Activated CD8-positive, alpha-beta memory T cell treated with anti-CD3 and anti-CD28 coated beads for 1 hour (primary cell): ENCODE results near the gene MAGI1.
"Not testable (repeated sequence)": the region's sequence is repeated elsewhere in the genome, so short reads cannot be mapped to it uniquely, and the experiment has no call there.

Source experiments
- DNase-seq, 2 donors: peaks; one replicate each; pipeline ENCODE4 v3.0.0-alpha.2; 2020; ENCODE audit warnings: low read depth in 1 of 2; ENCODE audit errors: extremely low read depth in 1 of 2

The MAGI1 gene

DNA sequence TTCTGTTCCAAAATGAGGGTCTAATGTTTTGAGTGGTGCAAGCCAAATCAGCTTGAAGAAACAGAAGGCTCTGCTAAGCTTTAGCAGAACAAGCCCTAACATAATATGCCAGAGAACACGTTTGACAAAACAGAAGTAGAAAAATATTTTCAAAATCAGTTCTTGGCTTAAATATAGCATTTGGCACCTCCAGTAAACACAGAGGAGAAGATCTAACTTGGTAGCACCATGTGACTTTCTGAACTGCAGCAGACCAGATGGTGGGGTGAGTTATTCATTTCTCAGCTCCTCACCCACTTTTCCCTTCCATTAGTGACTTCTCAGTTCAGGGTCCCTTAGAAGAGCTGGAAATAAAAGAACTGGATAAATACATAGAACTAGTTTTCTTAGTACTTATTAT is 395.8 kb downstream of the MAGI1 start:
- no peak for DNase-seq

DNA sequence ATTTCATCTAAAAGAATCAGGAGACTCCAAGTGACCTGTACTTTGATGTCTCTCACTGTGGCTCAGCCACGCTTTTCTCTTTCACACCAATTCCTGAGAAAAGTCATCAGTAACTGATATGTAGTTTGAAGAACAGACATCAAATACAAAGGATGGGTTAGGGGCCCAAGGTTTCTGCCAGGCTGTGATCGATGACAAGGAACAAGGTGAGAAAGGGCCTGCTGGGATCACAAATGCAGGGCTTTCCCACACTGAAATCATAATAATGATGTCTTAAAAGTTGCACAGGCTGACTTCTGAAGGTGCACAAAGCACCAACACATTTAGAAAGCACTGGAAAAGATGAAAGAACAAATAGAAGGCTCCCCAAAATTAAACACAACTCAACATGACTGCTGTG is 396.9 kb downstream of the MAGI1 start:
- no peak for DNase-seq

DNA sequence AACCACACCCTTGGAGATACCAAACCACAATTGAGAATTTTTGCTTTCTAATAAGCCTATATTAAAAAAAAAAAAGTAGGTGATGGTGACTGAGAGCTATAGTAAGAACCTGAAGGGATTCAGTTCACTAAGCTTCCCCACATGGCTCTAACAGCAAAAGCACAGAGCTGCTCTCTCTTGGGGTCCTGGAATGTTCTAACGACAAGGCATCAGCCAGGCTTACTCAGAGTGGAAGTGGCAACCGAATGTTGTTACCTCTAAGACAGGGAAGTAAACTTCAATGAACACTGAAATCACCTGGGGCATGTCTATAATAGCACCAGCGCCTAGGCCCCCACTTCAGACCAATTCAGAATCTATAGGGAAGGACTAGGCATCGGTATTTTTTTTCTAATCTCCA is 397.7 kb downstream of the MAGI1 start:
- DNase-seq, result no peak

DNA sequence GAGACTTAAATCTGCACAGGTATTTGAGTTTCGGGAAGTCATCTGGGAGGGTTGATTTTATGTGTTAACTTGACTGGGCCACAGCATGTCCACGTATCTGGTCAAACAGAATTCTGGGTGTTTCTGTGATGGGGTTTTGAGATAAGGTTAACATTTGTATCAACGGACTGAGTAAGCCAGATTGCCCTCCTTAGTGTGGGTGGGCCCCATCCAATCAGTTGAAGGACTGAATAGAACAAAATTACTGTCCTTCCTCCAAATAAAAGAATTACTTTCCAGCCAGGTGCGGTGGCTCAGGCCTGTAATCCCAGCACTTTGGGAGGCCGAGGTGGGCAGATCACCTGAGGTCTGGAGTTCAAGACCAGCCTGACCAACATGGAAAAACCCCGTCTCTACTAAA is 399.3 kb downstream of the MAGI1 start:
- no peak for DNase-seq

DNA sequence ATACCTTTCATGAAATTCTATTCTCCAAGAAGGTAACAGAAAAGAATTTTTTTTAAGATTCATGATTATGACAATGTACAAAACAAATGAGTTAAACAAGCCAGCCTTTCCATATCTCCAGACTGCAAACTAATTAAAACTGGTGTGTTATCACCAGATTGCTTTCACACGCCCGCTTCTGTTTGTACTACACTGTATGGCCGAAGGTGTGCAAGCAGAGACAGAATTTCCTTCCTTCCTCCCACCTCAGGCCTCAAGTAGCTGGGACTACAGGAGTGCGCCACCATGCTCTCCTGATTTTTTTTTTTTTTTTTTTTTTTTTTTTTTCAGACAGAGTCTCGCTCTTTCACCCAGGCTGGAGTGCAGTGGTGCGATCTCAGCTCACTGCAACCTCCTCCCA is 400.4 kb downstream of the MAGI1 start:
- DNase-seq, result no peak

DNA sequence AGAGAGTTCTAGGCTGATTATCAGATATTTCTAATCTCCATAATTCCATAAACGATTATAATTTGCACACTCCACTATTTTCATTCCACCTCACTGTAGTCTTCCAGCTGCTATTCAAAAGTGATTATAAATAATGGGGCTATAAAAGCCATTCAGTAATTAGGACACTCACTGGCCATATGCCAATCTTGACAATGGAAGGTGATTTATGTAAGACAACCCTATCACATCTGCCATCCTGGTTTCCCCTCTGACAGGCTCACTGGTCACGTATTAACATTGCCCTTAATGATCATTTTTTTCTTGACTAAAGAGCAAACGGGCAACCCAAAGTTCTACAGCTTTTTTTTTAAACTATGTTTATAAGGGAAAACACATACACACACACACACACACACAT is 402.4 kb downstream of the MAGI1 start:
- no peak for DNase-seq

DNA sequence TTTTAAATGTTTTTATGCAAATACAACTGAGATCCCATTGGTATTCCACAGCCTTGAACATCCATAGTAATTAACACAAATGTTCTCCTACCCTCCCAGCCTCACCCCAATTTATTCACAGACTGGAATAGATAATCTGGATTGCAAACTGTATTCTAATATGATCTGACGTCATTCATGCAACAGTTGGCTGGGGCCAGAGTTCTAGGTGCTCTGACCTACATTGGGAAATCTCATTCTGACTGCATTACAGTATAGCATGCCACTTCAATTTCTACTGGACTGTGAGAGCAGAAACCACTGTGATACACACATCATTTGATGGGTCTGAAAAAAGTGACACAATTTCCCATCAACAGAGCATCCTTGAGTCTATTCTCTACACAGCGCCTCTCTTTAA is 403.1 kb downstream of the MAGI1 start:
- no peak for DNase-seq

DNA sequence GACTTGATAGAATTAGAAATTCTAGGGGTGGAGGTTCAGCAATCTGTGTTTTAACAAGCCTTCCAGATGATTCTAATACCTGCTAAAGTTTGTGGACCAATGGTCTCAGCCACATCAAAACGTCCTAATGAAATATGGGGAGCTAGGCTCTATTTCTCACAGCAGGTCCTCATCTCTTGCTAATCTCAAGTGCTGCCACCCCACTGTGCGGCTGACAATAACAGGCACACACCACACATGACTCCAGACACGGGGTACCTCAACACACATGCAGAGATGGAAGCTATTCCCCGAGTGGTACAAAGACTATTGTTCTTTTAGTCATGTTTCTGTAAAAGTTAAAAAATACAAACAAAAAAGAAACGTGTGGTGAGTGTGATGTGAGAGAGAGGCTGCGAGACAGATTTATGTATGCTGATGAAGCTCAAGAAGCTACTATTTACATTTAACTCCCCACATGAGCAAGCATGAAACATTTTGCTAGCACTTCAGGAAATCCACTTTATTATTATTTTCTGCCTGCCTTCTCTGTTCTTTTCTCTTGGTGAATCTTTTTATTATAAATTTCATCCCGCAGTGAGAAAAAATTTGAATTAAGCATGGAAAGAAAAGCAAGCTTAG is 405.6 kb downstream of the MAGI1 start:
- DNase-seq, result no peak

DNA sequence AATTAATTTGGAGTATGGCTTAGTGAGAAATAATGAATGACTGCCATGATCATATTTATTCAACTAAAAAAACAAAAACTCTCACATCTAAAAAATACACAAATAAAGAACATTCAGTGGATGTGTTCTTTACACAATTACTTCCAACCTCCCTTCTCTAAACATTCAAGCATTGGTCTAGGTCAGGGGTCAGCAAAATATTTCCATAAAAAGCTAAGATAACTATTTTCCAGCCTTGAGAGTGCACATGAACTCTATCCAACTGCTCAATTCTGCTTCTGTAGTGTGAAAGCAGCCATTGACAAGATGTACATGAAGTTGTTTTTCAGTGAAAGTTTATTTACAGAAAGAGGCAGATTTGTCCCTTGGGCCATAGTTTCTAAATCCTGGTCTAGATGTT is 406.3 kb downstream of the MAGI1 start:
- DNase-seq, result no peak

DNA sequence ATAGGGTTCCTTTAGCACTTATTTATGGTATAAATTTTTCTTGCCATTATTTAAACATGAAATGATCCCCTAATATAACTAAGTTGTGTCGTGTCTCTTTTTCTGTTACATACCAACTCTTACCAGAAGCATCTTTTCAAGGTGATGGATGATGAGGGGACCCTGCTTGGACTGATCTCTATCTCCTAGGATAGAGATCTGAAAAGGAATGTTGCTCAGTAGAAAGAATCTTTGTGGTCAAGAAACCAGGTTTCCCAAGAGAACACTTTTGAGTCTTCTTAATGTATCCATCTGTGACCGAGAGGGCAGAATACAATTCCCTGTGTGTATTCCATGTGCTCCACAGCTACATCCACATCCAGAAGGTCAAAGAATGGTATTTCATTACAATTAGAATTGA is 409.7 kb downstream of the MAGI1 start:
- DNase-seq, result no peak

DNA sequence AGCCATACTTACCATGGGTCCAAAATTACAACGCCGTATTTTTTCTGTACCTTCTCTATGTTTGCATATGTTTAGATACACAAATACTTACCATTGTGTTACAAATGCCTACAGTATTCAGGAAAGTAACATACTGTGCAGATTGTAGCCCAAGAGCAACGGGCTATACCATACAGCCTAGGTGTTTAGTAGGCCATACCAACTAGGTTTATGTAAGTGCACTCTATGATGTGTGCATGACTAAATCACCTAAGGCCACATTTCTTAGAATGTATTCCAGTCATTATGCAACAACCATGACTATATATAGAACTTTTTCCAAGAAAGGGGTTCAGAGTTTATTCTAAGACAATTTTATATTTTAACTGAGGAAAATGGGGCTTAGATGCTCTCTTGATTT is 411.7 kb downstream of the MAGI1 start:
- no peak for DNase-seq

DNA sequence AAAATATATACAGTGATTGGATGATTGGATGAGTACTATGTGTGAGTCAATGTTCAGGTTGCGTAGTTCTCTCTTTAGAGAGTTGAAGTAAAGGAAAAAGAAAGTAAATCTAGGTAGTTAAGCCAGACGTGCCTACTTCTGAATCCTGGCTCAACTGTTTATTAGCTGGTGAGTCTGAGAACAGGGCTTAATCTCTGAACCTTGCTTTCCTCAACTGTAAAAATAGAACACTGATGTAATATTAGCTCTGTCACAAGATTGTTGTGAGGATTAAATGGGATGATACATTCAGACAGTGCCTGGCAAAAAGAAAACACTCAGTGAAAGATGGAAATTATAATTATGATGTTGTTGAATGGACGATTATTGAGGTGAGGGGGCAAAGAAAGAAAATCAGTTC is 413.4 kb downstream of the MAGI1 start:
- no peak for DNase-seq

DNA sequence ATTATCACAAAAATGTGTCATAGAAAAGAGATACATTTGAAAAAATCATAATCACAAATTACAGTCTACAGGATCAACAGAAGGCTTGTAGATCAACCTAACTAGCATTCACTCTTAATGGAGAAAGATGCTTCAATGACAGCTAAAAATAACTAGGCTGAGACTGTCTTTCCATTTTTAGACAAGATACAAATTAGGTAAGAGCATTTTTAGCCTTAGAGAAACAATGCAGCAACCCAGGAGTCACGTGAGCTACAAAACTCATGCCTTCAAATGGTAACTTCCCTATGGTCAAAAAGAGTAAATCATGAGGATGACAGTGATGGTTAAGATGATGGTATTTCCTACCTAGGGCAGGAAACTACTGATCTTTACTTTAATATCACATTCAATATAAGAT is 415.4 kb downstream of the MAGI1 start:
- DNase-seq, result no peak

DNA sequence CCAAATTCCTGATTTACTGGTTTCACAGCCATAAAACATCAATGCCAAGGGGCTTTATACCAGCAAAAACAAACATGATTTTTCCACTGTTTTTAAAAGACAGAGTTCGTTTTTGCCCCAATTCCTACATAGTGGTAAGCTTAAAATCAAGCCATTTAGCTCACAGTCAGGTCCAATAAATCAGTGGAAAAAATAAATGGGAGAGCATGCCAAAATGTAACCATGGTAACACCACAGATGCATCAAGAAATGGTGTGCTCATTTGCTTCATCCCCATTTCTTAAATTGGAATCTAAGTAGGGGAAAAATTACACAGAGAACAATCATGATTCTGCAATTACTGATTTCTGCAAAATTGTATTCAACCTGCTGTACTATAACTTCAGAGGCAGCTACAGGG is 418.8 kb downstream of the MAGI1 start:
- no peak for DNase-seq

DNA sequence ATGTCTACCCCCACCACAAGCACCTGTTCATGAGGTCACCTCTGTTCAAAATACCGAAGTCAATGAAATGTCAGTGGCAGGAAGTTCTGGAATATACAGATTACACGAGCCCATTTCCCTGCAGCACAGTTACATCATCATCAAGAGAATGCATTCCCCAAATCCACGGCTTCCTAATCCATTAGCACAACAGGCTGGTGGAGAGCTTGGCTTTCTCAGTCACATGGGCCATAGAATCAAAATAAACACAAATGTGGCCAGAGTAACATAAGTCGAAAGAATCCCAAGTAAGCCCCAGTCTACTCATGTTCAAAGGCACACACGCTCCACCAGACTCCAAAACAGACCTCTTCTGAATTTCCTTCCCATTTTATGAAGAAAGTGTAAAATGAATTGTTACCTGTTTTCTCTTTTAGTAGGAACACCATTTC is 419.3 kb downstream of the MAGI1 start:
- no peak for DNase-seq

DNA sequence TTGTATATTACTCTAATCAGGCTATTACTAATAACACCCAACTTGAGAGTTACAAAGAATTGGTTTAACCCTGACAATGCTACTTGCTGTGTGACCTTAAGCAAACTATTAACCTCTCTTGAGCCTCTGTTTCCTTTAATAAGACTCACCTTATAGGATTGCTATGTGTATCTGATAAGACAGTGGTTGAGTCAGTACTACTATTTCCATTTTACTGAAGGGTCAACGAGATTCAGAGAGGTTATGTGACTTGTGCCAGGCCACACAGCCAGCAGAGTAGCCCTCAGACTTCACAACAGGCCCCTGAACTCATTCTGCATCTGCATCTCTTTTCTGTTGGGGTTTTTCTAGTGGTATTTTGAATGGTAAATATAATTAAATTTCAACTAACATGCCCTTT is 420.1 kb downstream of the MAGI1 start:
- no peak for DNase-seq

DNA sequence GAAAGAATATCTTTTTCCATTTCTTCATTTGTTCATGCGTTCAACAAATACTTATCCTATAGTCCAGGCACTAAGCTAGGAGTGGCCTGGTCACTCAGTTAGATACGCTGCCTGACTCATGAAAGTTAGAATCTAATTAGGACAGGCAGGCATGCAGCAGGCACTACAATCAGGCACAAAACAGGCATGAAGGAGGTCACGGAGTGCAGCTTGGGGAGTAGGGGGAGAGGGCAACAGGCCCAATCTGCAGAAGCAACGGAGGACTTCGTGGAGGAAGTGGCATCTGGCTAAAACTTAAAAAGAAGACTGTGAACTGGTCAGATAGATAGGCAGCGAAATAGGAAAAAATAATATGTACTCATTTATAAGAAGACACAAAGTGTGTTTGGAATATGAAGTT is 420.9 kb downstream of the MAGI1 start:
- DNase-seq, result no peak

DNA sequence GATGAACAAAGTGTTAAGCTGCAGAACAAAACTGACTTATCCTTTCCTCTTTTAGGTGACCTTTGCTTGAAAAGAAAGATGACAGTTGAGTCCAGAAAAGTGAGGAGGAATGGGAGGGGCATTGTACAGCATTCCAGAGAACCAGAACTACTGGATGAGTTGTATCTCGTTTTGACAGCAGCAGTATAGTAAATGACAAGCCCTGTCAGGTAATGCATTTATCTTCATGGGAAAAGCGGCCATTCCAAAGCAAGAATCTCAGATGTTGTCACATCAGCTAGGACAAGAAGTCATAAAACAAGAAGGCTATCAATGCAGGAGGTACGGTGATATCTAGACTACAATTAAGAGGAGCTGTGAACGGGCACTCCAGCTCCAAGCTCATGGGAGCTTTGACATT is 421.5 kb downstream of the MAGI1 start:
- no peak for DNase-seq

DNA sequence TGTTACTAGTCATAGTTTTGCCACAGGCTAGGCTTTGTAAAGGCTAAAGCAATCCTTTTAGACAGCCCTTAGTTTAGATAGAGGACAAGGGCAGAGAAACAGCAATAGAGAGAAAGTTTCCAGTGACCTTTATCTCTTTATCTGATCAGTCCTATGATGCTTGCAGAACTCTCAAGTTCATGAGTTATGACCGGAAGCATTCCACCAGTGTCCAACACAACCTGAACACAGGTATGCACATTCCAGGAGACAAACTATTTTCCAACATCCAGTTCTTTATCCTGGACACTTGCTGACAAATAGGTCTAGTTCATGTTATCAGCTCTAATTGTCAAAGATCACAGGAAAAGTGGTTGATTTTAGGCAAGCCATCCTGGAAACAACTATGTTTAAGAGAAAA is 422.2 kb downstream of the MAGI1 start:
- no peak for DNase-seq

DNA sequence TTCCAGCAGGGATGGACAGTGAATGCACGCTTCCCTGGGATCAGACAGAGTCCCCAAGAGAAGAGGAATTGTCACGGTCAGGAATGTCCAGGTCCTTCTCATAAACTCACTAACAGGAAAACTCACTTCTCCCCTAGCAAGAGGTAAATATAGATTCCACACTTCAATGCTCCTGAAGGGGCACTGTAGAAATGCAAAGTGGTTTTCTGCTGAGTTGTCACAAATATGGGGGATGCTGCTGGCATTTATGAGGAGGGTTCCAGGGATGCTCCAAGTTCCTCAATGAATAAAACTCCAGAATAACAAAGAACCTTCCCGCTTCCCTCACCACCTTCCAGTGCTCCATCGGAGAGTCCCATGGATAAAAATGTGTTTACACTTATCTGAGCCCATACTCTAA is 423.4 kb downstream of the MAGI1 start:
- DNase-seq, result no peak

DNA sequence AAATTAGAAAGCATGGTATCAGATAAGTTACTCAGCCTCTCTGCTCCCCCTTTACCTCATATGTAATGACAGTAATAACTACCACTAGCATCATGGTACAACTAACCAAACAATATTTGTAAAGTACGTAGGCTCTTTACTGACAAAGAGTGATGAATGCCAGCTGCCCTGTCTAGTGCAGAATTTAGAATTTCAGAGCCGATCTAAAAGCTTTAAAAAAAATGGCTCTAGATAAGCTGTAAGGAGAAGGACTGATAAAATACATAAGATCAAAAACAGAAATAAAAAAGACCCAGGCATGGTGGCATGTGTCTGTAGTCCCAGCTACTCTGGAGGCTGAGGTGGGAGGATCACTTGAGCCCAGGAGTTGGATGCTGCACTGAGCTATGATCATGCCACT is 424.1 kb downstream of the MAGI1 start:
- no peak for DNase-seq

DNA sequence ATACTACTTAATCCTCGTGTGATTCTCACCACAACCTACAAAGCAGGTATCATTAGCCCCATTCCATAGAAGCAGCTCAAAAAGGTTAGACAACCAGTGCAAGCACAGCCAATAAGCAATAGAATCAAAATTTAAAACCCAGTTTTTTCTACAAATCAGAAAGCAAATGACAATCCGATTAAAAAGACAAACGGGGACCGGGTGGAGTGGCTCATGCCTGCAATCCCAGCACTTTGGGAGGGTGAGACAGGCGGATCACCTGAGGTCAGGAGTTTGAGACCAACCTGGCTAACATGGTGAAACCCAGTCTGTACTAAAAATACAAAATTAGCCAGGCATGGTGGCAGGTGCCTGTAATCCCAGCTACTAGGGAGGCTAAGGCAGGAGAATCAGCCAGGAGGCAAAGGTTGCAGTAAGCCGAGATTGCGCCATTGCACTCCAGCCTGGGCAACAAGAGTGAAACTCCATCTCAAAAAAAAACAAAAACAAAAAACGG is 430.7 kb downstream of the MAGI1 start:
- not testable (repeated sequence) for DNase-seq

DNA sequence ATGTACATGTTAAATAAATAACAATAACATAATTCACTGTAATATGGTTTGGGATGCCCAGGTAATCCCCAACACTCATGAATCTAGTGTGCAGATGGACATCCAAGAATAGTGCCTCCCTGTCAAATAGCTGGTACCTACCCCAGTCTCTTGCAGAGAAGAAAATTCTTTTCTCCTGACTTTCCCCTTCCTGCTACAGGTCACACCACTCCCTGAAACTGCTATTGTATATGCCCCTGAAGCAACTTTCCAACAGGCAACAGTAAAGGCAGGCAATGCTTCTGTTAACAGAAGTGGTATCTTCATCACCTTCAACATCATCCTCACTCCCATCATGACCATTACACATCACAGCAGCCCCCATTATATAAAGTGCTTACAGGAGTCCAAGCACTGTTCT is 431.6 kb downstream of the MAGI1 start:
- no peak for DNase-seq
